GM19025 (cell line): Measurements from ENCODE around the gene PRDM15.

Experiments
- ATAC-seq: cut with Tn5 transposase; IDR thresholded peaks from one replicate; pipeline ENCODE4 v1.9.1; 2021; ENCODE audit warnings: mild to moderate bottlenecking, low read depth, moderate library complexity; ENCODE audit not compliant: unreplicated experiment

The PRDM15 gene

GRCh38 chr21:41888749-41889376 lies 9.7 kb upstream of the PRDM15 start:
- ATAC-seq, result no peak

DNA sequence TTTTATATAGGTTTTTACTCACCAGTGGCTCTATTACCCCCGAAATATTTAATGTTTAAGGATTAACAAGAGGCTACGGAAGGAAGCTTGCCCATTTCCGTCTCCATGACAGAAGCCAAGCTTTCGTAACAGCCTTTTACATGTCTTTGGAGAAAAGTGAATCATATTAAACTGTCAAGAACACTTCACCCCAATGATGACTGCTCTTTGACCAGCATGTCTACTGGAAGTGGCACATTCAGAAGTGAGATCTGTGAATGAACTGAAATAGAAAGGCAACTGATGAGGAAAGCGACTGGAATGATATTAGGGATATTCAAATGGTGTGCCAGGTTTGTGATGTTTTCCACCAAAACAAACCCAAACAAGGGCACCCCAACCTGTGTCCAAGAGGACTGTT lies 8.5 kb upstream of the PRDM15 start:
- no peak for ATAC-seq

DNA sequence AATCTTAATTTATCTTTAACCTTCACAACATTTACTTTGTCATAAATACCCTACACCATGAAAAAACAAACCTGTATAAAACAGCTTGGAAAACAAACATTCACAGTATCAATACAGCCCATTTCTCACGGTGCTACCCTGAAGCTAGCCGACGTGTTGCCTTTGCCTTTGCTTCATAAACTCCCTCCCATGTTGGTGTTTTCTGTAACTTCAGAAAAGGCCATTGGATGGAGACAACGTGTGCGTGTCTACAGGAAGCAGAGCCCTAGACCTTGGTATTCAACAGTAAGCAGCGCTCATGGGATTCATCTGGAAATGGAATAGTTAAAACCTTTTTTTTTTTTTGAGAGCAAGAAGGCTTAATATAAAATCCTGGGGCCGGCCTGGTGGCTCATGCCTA lies 7.2 kb upstream of the PRDM15 start:
- ATAC-seq, result no peak

DNA sequence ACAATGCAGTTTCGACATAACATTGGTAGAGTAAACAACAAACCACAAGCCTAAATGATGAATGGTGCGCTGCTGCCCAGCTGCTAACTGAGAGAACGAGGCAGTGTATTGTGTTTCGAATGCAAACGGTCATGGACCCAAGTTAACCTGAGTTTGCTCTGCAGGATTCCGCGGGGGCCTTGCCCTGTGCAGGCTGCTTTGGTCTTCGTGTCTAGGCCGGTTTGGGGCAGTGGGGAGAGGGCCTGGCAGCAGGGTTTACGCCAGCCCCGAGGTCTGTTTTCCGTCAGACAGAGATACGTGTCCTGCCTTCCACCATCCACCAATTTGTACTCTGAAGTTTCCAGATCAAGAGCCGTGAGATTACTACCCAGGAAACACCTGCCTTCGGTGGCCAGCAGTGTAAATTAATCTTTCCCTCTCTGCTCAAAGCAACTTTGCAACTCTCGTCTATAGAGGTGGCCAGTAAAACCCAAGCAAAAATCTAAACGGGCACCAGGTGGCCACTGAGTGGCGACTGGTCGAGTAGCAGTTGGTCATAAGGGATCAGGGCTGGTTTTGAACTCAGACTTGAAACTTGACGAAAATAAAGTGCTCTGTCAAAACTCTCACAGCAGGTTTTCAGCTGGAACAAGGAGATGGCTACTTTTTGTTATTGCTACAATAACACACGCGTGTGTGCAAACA lies 6.3 kb upstream of the PRDM15 start:
- ATAC-seq, result no peak

DNA sequence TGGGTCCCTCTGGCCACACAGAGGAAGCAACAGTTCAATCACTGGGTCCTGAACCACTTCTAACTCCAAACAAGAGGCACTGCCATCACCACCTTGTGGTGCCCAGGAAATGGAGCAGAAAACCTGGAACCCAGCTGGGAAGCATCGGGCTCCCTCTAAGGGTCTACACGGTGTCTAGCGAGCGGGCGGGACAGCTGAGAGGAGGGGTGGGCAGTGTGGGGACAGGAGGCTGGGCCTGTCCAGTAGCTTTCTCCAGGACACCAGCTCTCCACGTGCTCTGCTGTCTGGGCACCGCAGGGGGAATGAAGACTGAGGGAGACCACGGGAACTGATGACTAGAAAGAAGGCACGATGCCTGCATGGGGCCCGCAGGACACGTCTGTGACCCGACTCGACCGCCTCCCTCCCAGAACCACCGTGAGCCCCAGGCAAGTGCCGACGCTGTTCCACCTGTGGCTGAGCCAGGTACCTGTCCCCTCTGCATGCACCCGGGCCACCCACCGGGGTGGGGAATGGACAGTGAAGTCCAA lies 5.4 kb upstream of the PRDM15 start:
- no peak for ATAC-seq

- ATAC-seq, result no peak
These were observed 4.4 kb upstream of the PRDM15 start for GRCh38 chr21:41883582-41883981.

DNA sequence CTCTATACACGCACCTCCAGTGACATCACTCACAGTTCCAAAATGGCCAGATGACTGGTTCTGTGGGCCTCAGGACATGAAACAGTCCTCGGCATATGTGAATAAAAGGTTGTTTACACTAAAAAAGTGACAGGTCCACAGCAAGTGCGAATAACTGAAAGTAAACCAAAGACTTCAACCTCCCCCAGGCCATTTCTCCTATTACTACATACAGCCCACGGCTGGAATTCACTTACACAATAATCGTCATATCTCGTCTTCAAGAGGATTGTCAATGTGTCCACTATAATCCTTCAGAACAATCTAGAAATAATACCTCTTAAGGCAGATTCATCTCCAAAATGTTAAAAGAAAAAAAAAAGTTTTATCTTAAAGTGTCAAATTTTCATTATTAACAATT lies 1.9 kb upstream of the PRDM15 start:
- ATAC-seq, result no peak

DNA sequence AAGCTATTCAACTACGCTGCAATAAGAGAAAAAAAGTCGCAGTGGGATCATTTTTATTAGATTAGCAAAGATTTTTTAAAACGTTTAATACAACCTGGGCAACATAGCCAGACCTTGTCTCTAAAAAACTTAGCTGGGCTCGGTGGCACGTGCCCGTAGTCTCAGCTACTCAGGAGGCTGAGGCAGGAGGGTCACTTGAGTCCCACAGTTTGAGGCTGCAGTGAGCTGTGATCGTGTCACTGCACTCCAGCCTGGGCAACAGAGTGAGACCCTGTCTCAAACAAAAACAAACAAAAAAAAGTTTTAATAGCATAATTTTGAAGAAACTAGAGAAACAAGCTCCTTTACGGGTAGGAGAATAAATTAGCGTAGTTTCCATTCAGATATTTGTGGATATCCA lies 1.0 kb upstream of the PRDM15 start:
- ATAC-seq, result no peak

- ATAC-seq, result peak; percentile 58
These were observed 334 bp downstream of the PRDM15 start for GRCh38 chr21:41878831-41879189.

DNA sequence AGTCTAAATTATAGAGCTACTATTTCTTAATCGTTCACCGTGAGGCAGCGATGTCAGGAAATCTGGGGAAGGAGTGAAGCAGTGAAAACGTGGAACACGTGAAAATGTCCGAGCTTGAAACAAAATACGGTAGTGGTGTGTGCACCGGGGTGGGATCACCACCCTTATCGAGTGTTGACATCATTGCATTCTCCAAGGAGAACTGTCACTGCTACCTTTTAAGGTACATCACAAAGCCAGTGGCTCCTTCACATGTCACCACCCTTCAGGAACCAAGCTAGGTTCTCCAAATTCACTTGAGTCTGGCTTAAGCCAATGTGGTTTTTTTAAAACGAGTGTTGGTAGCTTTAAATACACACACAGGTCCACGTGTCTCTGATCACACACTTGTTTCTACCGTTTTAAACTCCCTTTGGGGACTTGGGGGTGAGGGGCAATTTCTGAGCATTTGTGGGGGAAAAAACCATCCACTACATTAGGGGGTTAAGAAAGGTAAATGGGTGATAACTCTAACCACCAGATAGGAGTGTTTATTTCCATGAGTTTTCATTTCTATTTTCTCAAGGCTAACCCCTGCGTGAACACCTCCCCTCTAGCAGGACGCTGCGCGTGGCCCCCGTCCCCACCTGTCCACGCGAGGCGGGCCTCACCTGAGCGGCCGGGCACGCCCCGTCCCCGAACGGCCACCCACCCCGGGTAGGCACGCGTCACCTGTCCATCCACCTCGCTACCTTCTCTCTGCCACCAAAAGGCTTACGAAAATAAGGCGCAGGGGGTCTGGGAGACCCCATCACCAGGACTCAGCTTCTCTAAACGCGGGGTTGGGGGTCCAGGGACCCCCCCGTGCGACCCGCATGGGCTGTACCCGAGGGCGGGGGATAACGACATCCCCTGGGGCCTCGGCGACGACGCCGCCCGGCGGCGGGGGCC lies 978 bp downstream of the PRDM15 start:
- peak; percentile 23 for ATAC-seq

- ATAC-seq, result no peak
These were observed 2.1 kb downstream of the PRDM15 start for GRCh38 chr21:41876928-41877652.

DNA sequence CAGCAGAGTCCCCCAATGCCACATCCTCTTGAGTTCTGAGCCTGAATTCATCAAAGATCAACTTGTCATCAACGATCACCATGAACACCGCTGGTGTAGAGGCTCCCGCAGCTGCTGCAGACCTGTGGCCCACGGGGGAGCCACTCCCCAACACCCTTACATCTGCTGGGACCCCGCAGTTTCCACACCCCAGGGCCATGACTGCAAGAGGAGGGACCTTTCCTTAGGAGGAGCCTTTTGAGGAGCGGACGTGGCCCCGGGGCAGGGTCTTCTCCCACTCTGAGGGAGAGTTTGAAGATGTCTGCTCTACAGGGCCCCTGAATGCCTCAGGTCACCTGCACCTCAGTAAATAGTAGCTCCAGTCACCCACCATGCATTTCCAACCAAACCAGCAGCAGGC lies 2.7 kb downstream of the PRDM15 start:
- no peak for ATAC-seq

DNA sequence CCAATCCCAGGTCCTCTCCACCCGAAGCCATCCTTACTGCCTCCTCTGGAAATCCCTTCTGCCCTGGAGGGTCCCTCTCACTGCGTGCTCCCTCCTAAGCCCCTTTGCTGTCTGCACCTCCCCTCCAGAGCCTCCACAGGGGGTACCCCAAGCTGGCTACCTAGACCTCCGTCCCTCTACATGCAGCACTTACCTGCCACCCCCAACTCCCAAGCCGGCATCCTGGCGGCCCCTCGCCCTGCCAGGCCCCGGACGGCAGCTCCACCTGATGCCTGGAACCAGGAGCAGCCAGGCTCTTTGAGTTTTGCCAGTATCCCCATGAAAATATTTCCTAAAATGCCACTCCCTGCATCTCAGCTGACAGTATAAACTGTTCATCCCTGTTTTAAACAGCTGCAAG lies 4.1 kb downstream of the PRDM15 start:
- ATAC-seq, result no peak

- ATAC-seq, result no peak
These were observed 4.5 kb downstream of the PRDM15 start for GRCh38 chr21:41874611-41875010.

- no peak for ATAC-seq
These were observed 5.7 kb downstream of the PRDM15 start for GRCh38 chr21:41873426-41873825.

DNA sequence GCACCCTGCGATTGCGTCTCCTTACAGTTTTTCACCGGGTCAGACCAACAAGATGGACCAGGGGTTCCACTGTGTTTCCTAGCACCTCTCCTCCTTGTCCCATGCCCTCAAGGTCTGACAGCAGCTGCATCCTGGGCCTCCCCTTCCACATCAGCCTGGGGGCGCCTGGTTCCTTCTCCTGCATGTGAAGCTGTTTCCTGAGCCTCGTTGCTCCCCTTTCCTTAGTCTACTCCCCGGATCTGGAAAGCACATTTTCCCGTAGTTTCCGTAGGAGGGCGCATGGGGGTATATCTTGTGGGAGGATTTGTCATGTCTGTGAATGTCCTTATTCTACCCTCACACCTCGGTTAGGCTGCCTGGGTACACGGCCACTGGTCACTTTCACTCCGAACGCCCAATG lies 6.1 kb downstream of the PRDM15 start:
- no peak for ATAC-seq

- ATAC-seq, result no peak
These were observed 7.7 kb downstream of the PRDM15 start for GRCh38 chr21:41871293-41872030.

- ATAC-seq, result no peak
These were observed 9.4 kb downstream of the PRDM15 start for GRCh38 chr21:41869771-41870170.

GRCh38 chr21:41868062-41868710 lies 11.0 kb downstream of the PRDM15 start:
- peak; percentile 46 for ATAC-seq
